Gastrocnemius medialis (tissue), 4 donors: ENCODE data around the gene HSPG2.

ENCODE experiments used
- CTCF ChIP-seq, 5 experiments: fragments of 450-650 bp in 3 of 5; fragments of 200-600 bp in 2 of 5; sonication (generic) in 2 of 5; IDR thresholded peaks in 4 of 5; conservative IDR thresholded peaks in 1 of 5; 1 replicate in 4 of 5; 2 replicates in 1 of 5; pipeline ENCODE4 v1.5.1; 2016 to 2019; ENCODE audit warnings: antibody characterized with exemption in 5 of 5, mild to moderate bottlenecking in 3 of 5, moderate library complexity in 3 of 5
- POLR2A ChIP-seq, 2 donors: fragments of 450-650 bp; IDR thresholded peaks; one replicate each; pipeline ENCODE4 v1.6.1; 2017; ENCODE audit warnings: antibody characterized with exemption in 2 of 2, mild to moderate bottlenecking in 2 of 2, moderate library complexity in 2 of 2

GRCh38 chr1:21815724-21816321, 121.3 kb downstream of the HSPG2 start:
- no peak for TF ChIP-seq CTCF (IDR thresholded peaks at IDR 0.05 in 4 of 5, conservative IDR thresholded peaks at IDR 0.05 in 1 of 5)
- no peak for TF ChIP-seq POLR2A (IDR thresholded peaks at IDR 0.05)
